Stimulated activated CD4-positive, alpha-beta T cell treated with anti-CD3 and anti-CD28 coated beads, Interleukin-4, amount 100 ng/mL, for 24 hours (primary cell): ENCODE data around the gene KLHL36.
"Not testable (repeated sequence)": the region's sequence is repeated elsewhere in the genome, so short reads cannot be mapped to it uniquely, and the experiment has no call there.

ENCODE experiments used
- DNase-seq: peaks from one replicate; pipeline ENCODE4 v3.0.0-alpha.2; 2020

KLHL36 gene

GRCh38 chr16:84617041-84617790, 31.1 kb upstream of the KLHL36 start:
- peak; percentile 53 for DNase-seq

- DNase-seq, result peak; percentile 95
Measured at GRCh38 chr16:84617791-84618580, 30.3 kb upstream of the KLHL36 start, which contains the start of gene COTL1. Gene COTL1, minus strand, starts transcription at chr16:84618078. Its CDS starts 164 bp downstream, at chr16:84617914.

- no peak for DNase-seq
Measured at GRCh38 chr16:84618581-84619460, 29.5 kb upstream of the KLHL36 start.

GRCh38 chr16:84620913-84621312, 27.4 kb upstream of the KLHL36 start:
- DNase-seq, result not testable (repeated sequence)

- no peak for DNase-seq
Measured at GRCh38 chr16:84625556-84625955, 22.8 kb upstream of the KLHL36 start.

GRCh38 chr16:84628226-84628731, 20.0 kb upstream of the KLHL36 start:
- no peak for DNase-seq

- no peak for DNase-seq
Measured at GRCh38 chr16:84629580-84629979, 18.7 kb upstream of the KLHL36 start.

GRCh38 chr16:84630009-84630408, 18.3 kb upstream of the KLHL36 start:
- no peak for DNase-seq

GRCh38 chr16:84630446-84631152, 17.7 kb upstream of the KLHL36 start:
- no peak for DNase-seq

- DNase-seq, result no peak
Measured at GRCh38 chr16:84631153-84631466, 17.2 kb upstream of the KLHL36 start.

- no peak for DNase-seq
Measured at GRCh38 chr16:84631886-84632285, 16.4 kb upstream of the KLHL36 start.

GRCh38 chr16:84632862-84633261, 15.4 kb upstream of the KLHL36 start:
- DNase-seq, result not testable (repeated sequence)

GRCh38 chr16:84633622-84634021, 14.7 kb upstream of the KLHL36 start:
- DNase-seq, result no peak

- no peak for DNase-seq
Measured at GRCh38 chr16:84635702-84636101, 12.6 kb upstream of the KLHL36 start.

- no peak for DNase-seq
Measured at GRCh38 chr16:84637709-84638108, 10.6 kb upstream of the KLHL36 start.

GRCh38 chr16:84638231-84638806, 10.0 kb upstream of the KLHL36 start:
- DNase-seq, result no peak

GRCh38 chr16:84640145-84640544, 8.2 kb upstream of the KLHL36 start:
- no peak for DNase-seq

GRCh38 chr16:84641643-84642358, 6.5 kb upstream of the KLHL36 start:
- DNase-seq, result no peak

GRCh38 chr16:84643180-84643583, 5.1 kb upstream of the KLHL36 start:
- no peak for DNase-seq

- DNase-seq, result no peak
Measured at GRCh38 chr16:84643674-84644073, 4.6 kb upstream of the KLHL36 start.
